Right lobe of liver (tissue), 6 donors: ENCODE data around the gene PWWP2A. TPM values are rescaled to one million over a fixed set of nuclear protein-coding genes. Genes with fewer than 3 reads are reported as not detected.
"Not testable (repeated sequence)": the region's sequence is repeated elsewhere in the genome, so short reads cannot be mapped to it uniquely, and the experiment has no call there.

Source experiments
- ATAC-seq, 4 donors: fragments of 200-7000 bp; cut with Tn5 transposase; one replicate each; pipeline ENCODE4 v1.9.1; 2020; ENCODE audit warnings: mild to moderate bottlenecking in 4 of 4, moderate library complexity in 4 of 4
- DNase-seq, 3 donors: peaks; one replicate each; pipeline ENCODE4 v3.0.0-alpha.2; 2020
- H3K27ac ChIP-seq, 3 donors: fragments of 200-600 bp; one replicate each; pipeline ENCODE4 v1.8.0; 2022
- H3K27me3 ChIP-seq, 2 donors: fragments of 200-600 bp; one replicate each; pipeline ENCODE4 v1.8.0; 2022
- H3K36me3 ChIP-seq, 4 donors: fragments of 200-600 bp; sonication (generic) in 1 of 4; one replicate each; pipeline versions ENCODE4 v1.5.1 to v1.8.0; 2017 to 2022; ENCODE audit warnings: control low read depth in 1 of 4
- H3K4me1 ChIP-seq, 4 donors: fragments of 200-600 bp; sonication (generic) in 1 of 4; one replicate each; pipeline versions ENCODE4 v1.5.1 to v1.8.0; 2017 to 2022; ENCODE audit warnings: control low read depth in 1 of 4
- H3K4me3 ChIP-seq, 3 donors: fragments of 200-600 bp; one replicate each; pipeline ENCODE4 v1.8.0; 2022
- H3K9me3 ChIP-seq, 4 donors: fragments of 200-600 bp; sonication (generic) in 1 of 4; one replicate each; pipeline versions ENCODE4 v1.5.1 to v1.8.0; 2017 to 2022; ENCODE audit warnings: control low read depth in 1 of 4
- POLR2A ChIP-seq: fragments of 450-650 bp; IDR thresholded peaks from one replicate; pipeline ENCODE4 v1.6.1; 2017; ENCODE audit warnings: antibody characterized with exemption, mild to moderate bottlenecking
- WGBS: methylation state at CpG from one replicate; pipeline ENCODE4 v1.1.6; 2018; ENCODE audit warnings: low coverage, low lambda C conversion rate; ENCODE audit not compliant: insufficient coverage; ENCODE audit errors: missing lambda C conversion rate; 5-methylcytosine and 5-hydroxymethylcytosine counted together
- intact Hi-C, 2 donors: fragments of 100-400 bp; cut with DNase I; formaldehyde crosslinking; loops; one replicate each; pipeline versions ENCODE4 v1.11.2 to v1.14.1; 2022
- total RNA-seq, 6 experiments: library from RNA; depleted of rRNA in 2 of 6; stranded (reverse); fragments of >200 nt in 2 of 6; fragmentation: NEBNext Ultra II Directional in 3 of 6; extraction: Animal tissue kit (Norgen Biotek cat#: 25700) in 3 of 6; gene quantifications; one replicate each; pipeline versions ENCODE4 v1.1.0 to v1.2.4, GENCODE V29; 2016 to 2023
- TF ChIP-seq, protein P1 (sequence below), 4 donors: fragments of 200-600 bp in 3 of 4; fragments of 450-650 bp in 1 of 4; IDR thresholded peaks; one replicate each; pipeline versions ENCODE4 v1.5.1 to v1.8.0; 2016 to 2022; ENCODE audit warnings: antibody characterized with exemption in 4 of 4, mild to moderate bottlenecking in 2 of 4
- donor health status: DM: no; HTN: yes; CAD: no.
- donor health status: DM: no; HTN: no; CAD: no.
- donor health status: DM: no; HTN: no; CAD: no.
- donor health status: DM: no; HTN: yes; CAD: no.
- donor health status: DM: no; HTN: yes; CAD: no.

The PWWP2A gene
- total RNA-seq, 6 experiments from 2014 or later: 7.4 to 11.8 (median 9.6) TPM

DNA sequence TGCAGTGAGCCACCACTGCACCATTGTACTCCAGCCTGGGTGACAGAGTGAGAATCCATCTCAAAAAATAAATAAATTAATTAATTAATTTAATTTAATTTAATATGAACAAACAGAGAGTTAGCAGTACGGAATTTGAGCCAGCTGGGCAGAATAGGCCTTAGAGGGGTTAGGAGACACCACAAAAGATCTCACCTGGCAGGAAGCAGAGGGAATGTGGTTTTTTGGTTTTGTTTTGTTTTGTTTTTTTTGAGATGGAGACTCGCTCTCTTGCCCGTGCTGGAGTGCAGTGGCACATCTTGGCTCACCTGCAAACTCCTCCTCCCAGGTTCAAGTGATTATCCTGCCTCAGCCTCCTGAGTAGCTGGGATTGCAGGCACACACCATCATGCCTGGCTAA lies 31.8 kb upstream of the PWWP2A start:
- ATAC-seq (no peak), DNase-seq (no peak)
- H3K27me3 ChIP-seq: no peaks in the 10 kb centered on the region
- intact Hi-C loops: no loop called here
- H3K36me3 ChIP-seq: no peaks in the 10 kb centered on the region
- H3K4me3 ChIP-seq: no peak overlapping the region
- no peak for TF ChIP-seq POLR2A
- TF ChIP-seq, protein P1, sequence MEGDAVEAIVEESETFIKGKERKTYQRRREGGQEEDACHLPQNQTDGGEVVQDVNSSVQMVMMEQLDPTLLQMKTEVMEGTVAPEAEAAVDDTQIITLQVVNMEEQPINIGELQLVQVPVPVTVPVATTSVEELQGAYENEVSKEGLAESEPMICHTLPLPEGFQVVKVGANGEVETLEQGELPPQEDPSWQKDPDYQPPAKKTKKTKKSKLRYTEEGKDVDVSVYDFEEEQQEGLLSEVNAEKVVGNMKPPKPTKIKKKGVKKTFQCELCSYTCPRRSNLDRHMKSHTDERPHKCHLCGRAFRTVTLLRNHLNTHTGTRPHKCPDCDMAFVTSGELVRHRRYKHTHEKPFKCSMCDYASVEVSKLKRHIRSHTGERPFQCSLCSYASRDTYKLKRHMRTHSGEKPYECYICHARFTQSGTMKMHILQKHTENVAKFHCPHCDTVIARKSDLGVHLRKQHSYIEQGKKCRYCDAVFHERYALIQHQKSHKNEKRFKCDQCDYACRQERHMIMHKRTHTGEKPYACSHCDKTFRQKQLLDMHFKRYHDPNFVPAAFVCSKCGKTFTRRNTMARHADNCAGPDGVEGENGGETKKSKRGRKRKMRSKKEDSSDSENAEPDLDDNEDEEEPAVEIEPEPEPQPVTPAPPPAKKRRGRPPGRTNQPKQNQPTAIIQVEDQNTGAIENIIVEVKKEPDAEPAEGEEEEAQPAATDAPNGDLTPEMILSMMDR (IDR thresholded peaks at IDR 0.05): no peak
- 73% methylated on average over 1 of the region's 3 CpGs for WGBS
- H3K9me3 ChIP-seq: no peaks in the 10 kb centered on the region
- no peaks in the 10 kb centered on the region for H3K4me1 ChIP-seq
- no peak overlapping the region for H3K27ac ChIP-seq

DNA sequence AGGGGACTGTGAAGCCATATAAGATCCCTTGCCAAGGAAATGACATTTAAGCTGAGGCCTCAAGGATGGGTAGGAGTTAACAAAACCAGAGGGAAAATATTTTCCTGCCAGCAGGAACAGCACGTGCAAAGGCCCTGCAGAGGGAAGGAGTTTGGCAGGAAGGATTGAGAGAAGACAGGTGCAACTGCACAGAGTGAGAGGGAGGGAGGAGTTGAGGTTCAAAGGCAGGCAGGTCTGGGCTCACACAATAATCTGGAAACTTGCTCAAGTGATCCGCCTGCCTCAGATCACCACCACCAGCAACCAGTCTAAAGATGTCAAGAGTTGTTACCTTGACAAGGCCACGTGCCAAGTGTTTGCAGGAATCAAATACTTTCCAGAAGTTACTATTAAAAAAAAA lies 31.1 kb upstream of the PWWP2A start:
- no peaks in the 10 kb centered on the region for H3K36me3 ChIP-seq
- H3K4me3 ChIP-seq: no peak overlapping the region
- no peaks in the 10 kb centered on the region for H3K27me3 ChIP-seq
- no peak for TF ChIP-seq POLR2A
- TF ChIP-seq, protein P1 (IDR thresholded peaks at IDR 0.05): no peak
- ATAC-seq (no peak), DNase-seq (no peak)
- H3K27ac ChIP-seq: no peak overlapping the region
- intact Hi-C loops: no loop called here
- H3K4me1 ChIP-seq: no peaks in the 10 kb centered on the region
- WGBS: 75% methylated on average over 2 of the region's 3 CpGs
- H3K9me3 ChIP-seq: no peaks in the 10 kb centered on the region

GRCh38 chr5:160144436-160144835 lies 25.2 kb upstream of the PWWP2A start:
- H3K4me3 ChIP-seq, H3K4me1 ChIP-seq, intact Hi-C loops, H3K27me3 ChIP-seq, H3K9me3 ChIP-seq, DNase-seq, H3K36me3 ChIP-seq, H3K27ac ChIP-seq, ATAC-seq: not testable (repeated sequence)
- WGBS: 87% methylated on average over 4 of the region's 7 CpGs

GRCh38 chr5:160134332-160134731 lies 15.1 kb upstream of the PWWP2A start:
- intact Hi-C loops: no loop called here
- no peak overlapping the region for H3K27ac ChIP-seq
- no peak overlapping the region for H3K4me3 ChIP-seq
- no peaks in the 10 kb centered on the region for H3K27me3 ChIP-seq
- H3K36me3 ChIP-seq: no peaks in the 10 kb centered on the region
- no peaks in the 10 kb centered on the region for H3K4me1 ChIP-seq
- TF ChIP-seq POLR2A: no peak
- TF ChIP-seq, protein P1 (IDR thresholded peaks at IDR 0.05): no peak
- no peaks in the 10 kb centered on the region for H3K9me3 ChIP-seq
- DNase-seq: no peak
- 92% methylated on average over 1 of the region's 1 CpG for WGBS
- ATAC-seq: no peak

DNA sequence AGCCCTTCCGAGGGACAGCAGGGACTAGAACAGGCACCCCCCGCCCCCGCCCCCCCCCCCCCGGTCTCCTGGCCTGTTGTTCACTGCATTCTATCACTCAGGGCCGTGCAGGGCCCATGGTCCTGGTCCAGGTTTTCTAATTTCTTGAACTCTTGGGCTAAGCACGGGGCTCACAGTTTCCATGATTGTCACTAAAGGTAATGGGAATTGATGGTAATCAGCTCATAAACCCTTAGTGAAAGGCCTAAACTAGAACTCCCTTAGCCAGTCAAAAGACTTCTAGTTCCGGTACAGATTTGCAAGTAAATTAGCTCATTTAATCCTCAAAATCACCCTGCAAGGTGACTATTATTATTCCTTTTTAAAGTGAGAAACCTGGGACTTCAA lies 14.7 kb upstream of the PWWP2A start:
- Histone ChIP-seq H3K4me1 (no peaks in the 10 kb centered on the region), H3K36me3 (no peaks in the 10 kb centered on the region), H3K9me3 (no peaks in the 10 kb centered on the region), H3K27ac (no peak overlapping the region), H3K4me3 (no peak overlapping the region), H3K27me3 (no peaks in the 10 kb centered on the region)
- intact Hi-C loops: no loop called here
- ATAC-seq (no peak), DNase-seq (no peak)
- 51% methylated on average over 2 of the region's 7 CpGs for WGBS
- no peak for TF ChIP-seq POLR2A
- TF ChIP-seq, protein P1 (IDR thresholded peaks at IDR 0.05): no peak
